Measurements from ENCODE around the gene ZNF423.

Gene ZNF423

GRCh38 chr16:49458656-49459445 is 397.1 kb downstream of the ZNF423 start:
- H3K36me3 ChIP-seq (ENCODE audit: control insufficient read depth, insufficient read depth, low read length), result no peaks in the 10 kb centered on the region
- no peak overlapping the region for H3K27ac ChIP-seq (ENCODE audit: low read depth, low read length)
- no peak overlapping the region for H3K4me3 ChIP-seq (ENCODE audit: low read depth, low read length)
- no peaks in the 10 kb centered on the region for H3K4me1 ChIP-seq (ENCODE audit: control insufficient read depth, insufficient read depth, low read length)
- no peaks in the 10 kb centered on the region for H3K9me3 ChIP-seq (ENCODE audit: control insufficient read depth, insufficient read depth, low read length)
- H3K9ac ChIP-seq (ENCODE audit: low read depth, low read length), result no peak overlapping the region
- no peaks in the 10 kb centered on the region for H3K27me3 ChIP-seq (ENCODE audit: control insufficient read depth, insufficient read depth, low read length)

GRCh38 chr16:49458243-49458642 is 397.7 kb downstream of the ZNF423 start:
- no peaks in the 10 kb centered on the region for H3K9me3 ChIP-seq (ENCODE audit: control insufficient read depth, insufficient read depth, low read length)
- H3K27ac ChIP-seq (ENCODE audit: low read depth, low read length), result no peak overlapping the region
- no peaks in the 10 kb centered on the region for H3K36me3 ChIP-seq (ENCODE audit: control insufficient read depth, insufficient read depth, low read length)
- H3K9ac ChIP-seq (ENCODE audit: low read depth, low read length), result no peak overlapping the region
- H3K4me1 ChIP-seq (ENCODE audit: control insufficient read depth, insufficient read depth, low read length), result no peaks in the 10 kb centered on the region
- H3K27me3 ChIP-seq (ENCODE audit: control insufficient read depth, insufficient read depth, low read length), result no peaks in the 10 kb centered on the region
- no peak overlapping the region for H3K4me3 ChIP-seq (ENCODE audit: low read depth, low read length)

- H3K9me3 ChIP-seq (ENCODE audit: control insufficient read depth, insufficient read depth, low read length), result no peaks in the 10 kb centered on the region
- no peaks in the 10 kb centered on the region for H3K27me3 ChIP-seq (ENCODE audit: control insufficient read depth, insufficient read depth, low read length)
- H3K27ac ChIP-seq (ENCODE audit: low read depth, low read length), result no peak overlapping the region
- no peaks in the 10 kb centered on the region for H3K36me3 ChIP-seq (ENCODE audit: control insufficient read depth, insufficient read depth, low read length)
- H3K4me3 ChIP-seq (ENCODE audit: low read depth, low read length), result no peak overlapping the region
- H3K9ac ChIP-seq (ENCODE audit: low read depth, low read length), result no peak overlapping the region
- peaks cover 9% of the 10 kb centered on the region for H3K4me1 ChIP-seq (ENCODE audit: control insufficient read depth, insufficient read depth, low read length)
These were observed 398.7 kb downstream of the ZNF423 start for GRCh38 chr16:49457196-49457595.

GRCh38 chr16:49456763-49457162 is 399.1 kb downstream of the ZNF423 start:
- H3K9me3 ChIP-seq (ENCODE audit: control insufficient read depth, insufficient read depth, low read length), result no peaks in the 10 kb centered on the region
- H3K36me3 ChIP-seq (ENCODE audit: control insufficient read depth, insufficient read depth, low read length), result no peaks in the 10 kb centered on the region
- no peak overlapping the region for H3K27ac ChIP-seq (ENCODE audit: low read depth, low read length)

GRCh38 chr16:49455991-49456745 is 399.7 kb downstream of the ZNF423 start:
- no peaks in the 10 kb centered on the region; the same call in 1 of the 2 replicates for H3K27me3 ChIP-seq (ENCODE audit: control insufficient read depth, insufficient read depth, low read length)
- H3K27ac ChIP-seq (ENCODE audit: low read depth, low read length), result no peak overlapping the region
- H3K4me1 ChIP-seq (ENCODE audit: control insufficient read depth, insufficient read depth, low read length), result peaks cover 13% of the 10 kb centered on the region
- H3K9me3 ChIP-seq (ENCODE audit: control insufficient read depth, insufficient read depth, low read length), result no peaks in the 10 kb centered on the region
- no peaks in the 10 kb centered on the region for H3K36me3 ChIP-seq (ENCODE audit: control insufficient read depth, insufficient read depth, low read length)
- no peak overlapping the region for H3K9ac ChIP-seq (ENCODE audit: low read depth, low read length)
- no peak overlapping the region for H3K4me3 ChIP-seq (ENCODE audit: low read depth, low read length)

More at GRCh38 chr16:49456763-49457162, 399.1 kb downstream of the ZNF423 start:
- Histone ChIP-seq H3K4me1 (ENCODE audit: control insufficient read depth, insufficient read depth, low read length) (peaks cover 13% of the 10 kb centered on the region), H3K9ac (ENCODE audit: low read depth, low read length) (no peak overlapping the region), H3K27me3 (ENCODE audit: control insufficient read depth, insufficient read depth, low read length) (no peaks in the 10 kb centered on the region; the same call in 1 of the 2 replicates), H3K4me3 (ENCODE audit: low read depth, low read length) (no peak overlapping the region)

- H3K4me3 ChIP-seq (ENCODE audit: low read depth, low read length), result no peak overlapping the region
- H3K9ac ChIP-seq (ENCODE audit: low read depth, low read length), result no peak overlapping the region
- H3K27ac ChIP-seq (ENCODE audit: low read depth, low read length), result no peak overlapping the region
- H3K36me3 ChIP-seq (ENCODE audit: control insufficient read depth, insufficient read depth, low read length), result no peaks in the 10 kb centered on the region
- H3K4me1 ChIP-seq (ENCODE audit: control insufficient read depth, insufficient read depth, low read length), result peaks cover 13% of the 10 kb centered on the region
- H3K9me3 ChIP-seq (ENCODE audit: control insufficient read depth, insufficient read depth, low read length), result no peaks in the 10 kb centered on the region
- H3K27me3 ChIP-seq (ENCODE audit: control insufficient read depth, insufficient read depth, low read length), result no peaks in the 10 kb centered on the region; the same call in 1 of the 2 replicates
These were observed 400.5 kb downstream of the ZNF423 start for GRCh38 chr16:49455181-49455990.

GRCh38 chr16:49454426-49455180 is 401.3 kb downstream of the ZNF423 start:
- no peak overlapping the region for H3K27ac ChIP-seq (ENCODE audit: low read depth, low read length)
- no peak overlapping the region for H3K4me3 ChIP-seq (ENCODE audit: low read depth, low read length)
- no peak overlapping the region for H3K9ac ChIP-seq (ENCODE audit: low read depth, low read length)
- no peaks in the 10 kb centered on the region for H3K9me3 ChIP-seq (ENCODE audit: control insufficient read depth, insufficient read depth, low read length)
- H3K27me3 ChIP-seq (ENCODE audit: control insufficient read depth, insufficient read depth, low read length), result no peaks in the 10 kb centered on the region; the same call in 1 of the 2 replicates
- H3K4me1 ChIP-seq (ENCODE audit: control insufficient read depth, insufficient read depth, low read length), result peaks cover 13% of the 10 kb centered on the region
- H3K36me3 ChIP-seq (ENCODE audit: control insufficient read depth, insufficient read depth, low read length), result no peaks in the 10 kb centered on the region

- no peaks in the 10 kb centered on the region for H3K9me3 ChIP-seq (ENCODE audit: control insufficient read depth, insufficient read depth, low read length)
- no peak overlapping the region for H3K9ac ChIP-seq (ENCODE audit: low read depth, low read length)
- no peak overlapping the region for H3K4me3 ChIP-seq (ENCODE audit: low read depth, low read length)
- no peaks in the 10 kb centered on the region; the same call in 1 of the 2 replicates for H3K27me3 ChIP-seq (ENCODE audit: control insufficient read depth, insufficient read depth, low read length)
- peaks cover 13% of the 10 kb centered on the region for H3K4me1 ChIP-seq (ENCODE audit: control insufficient read depth, insufficient read depth, low read length)
- H3K27ac ChIP-seq (ENCODE audit: low read depth, low read length), result no peak overlapping the region
- H3K36me3 ChIP-seq (ENCODE audit: control insufficient read depth, insufficient read depth, low read length), result no peaks in the 10 kb centered on the region
These were observed 401.9 kb downstream of the ZNF423 start for GRCh38 chr16:49453983-49454382.

- Histone ChIP-seq H3K27me3 (ENCODE audit: control insufficient read depth, insufficient read depth, low read length) (no peaks in the 10 kb centered on the region; the same call in 1 of the 2 replicates), H3K36me3 (ENCODE audit: control insufficient read depth, insufficient read depth, low read length) (no peaks in the 10 kb centered on the region), H3K4me3 (ENCODE audit: low read depth, low read length) (no peak overlapping the region), H3K9ac (ENCODE audit: low read depth, low read length) (no peak overlapping the region), H3K4me1 (ENCODE audit: control insufficient read depth, insufficient read depth, low read length) (peaks cover 13% of the 10 kb centered on the region), H3K27ac (ENCODE audit: low read depth, low read length) (no peak overlapping the region), H3K9me3 (ENCODE audit: control insufficient read depth, insufficient read depth, low read length) (no peaks in the 10 kb centered on the region)
These were observed 402.9 kb downstream of the ZNF423 start for GRCh38 chr16:49453021-49453420.

GRCh38 chr16:49452578-49452977 is 403.3 kb downstream of the ZNF423 start:
- H3K27me3 ChIP-seq (ENCODE audit: control insufficient read depth, insufficient read depth, low read length), result no peaks in the 10 kb centered on the region; the same call in 1 of the 2 replicates
- H3K9ac ChIP-seq (ENCODE audit: low read depth, low read length), result no peak overlapping the region
- H3K36me3 ChIP-seq (ENCODE audit: control insufficient read depth, insufficient read depth, low read length), result no peaks in the 10 kb centered on the region
- H3K27ac ChIP-seq (ENCODE audit: low read depth, low read length), result no peak overlapping the region
- no peaks in the 10 kb centered on the region for H3K9me3 ChIP-seq (ENCODE audit: control insufficient read depth, insufficient read depth, low read length)
- H3K4me3 ChIP-seq (ENCODE audit: low read depth, low read length), result no peak overlapping the region
- peaks cover 13% of the 10 kb centered on the region for H3K4me1 ChIP-seq (ENCODE audit: control insufficient read depth, insufficient read depth, low read length)

Data from HUES48 (cell line).